ENCODE results near the gene SERPINA4.

The SERPINA4 gene

DNA sequence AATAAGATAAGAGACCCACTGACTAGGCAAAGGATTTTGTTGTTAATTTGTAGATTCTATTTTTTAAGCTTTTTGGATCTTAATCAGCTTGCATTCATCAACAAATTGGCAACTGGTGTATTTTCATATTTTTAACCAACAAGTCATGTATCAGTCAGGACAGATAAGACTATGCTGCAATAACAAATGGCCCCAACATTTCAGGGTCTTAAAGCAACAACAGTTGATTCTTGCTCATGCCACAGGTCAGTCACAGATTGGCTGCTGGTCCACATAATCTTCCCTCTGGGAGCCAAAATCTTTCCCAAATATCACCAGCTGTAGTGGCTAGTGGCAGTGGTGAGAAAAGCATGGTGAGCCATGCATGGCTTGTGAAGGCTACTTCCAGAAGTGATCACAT, 30.1 kb upstream of the SERPINA4 start:
- no peaks in the 10 kb centered on the region for H3K4me1 ChIP-seq (ENCODE audit: control insufficient read depth, insufficient read depth, low read length)
- H3K4me3 ChIP-seq (ENCODE audit: low read length in 2 of 2): no peak overlapping the region
- H3K9ac ChIP-seq (ENCODE audit: low read length in 2 of 2): no peak overlapping the region
- H3K9me3 ChIP-seq (ENCODE audit: control insufficient read depth in 2 of 2, low read length in 2 of 2): peaks cover 6 to 8% of the 10 kb centered on the region in 2 donors
- H3K27me3 ChIP-seq (ENCODE audit: control insufficient read depth in 1 of 2, insufficient read depth in 2 of 2, low read length in 2 of 2): peaks cover 0 to 2% of the 10 kb centered on the region in 2 donors
- H3K36me3 ChIP-seq (ENCODE audit: control insufficient read depth in 2 of 2, insufficient read depth in 2 of 2, low read length in 2 of 2): no peaks in the 10 kb centered on the region
- H3K27ac ChIP-seq (ENCODE audit: low read length): no peak overlapping the region

DNA sequence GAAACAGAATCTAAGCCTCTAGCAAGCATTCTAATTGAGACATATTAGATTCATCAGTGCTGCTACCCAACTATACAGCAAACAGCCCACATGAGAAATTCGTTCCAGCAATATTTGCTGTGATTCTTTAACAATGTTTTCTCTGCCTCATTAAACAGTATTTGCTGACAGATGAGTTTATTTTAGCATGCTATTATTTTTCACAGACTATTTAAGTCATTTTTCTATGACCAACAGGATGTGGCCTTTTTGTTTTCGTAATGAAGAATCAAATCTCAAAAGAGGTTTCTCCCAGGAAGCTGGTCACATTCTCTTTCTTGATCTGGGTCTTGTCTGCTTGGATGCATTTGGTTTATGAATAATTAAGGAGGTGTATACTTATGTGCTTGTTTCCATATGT, 28.8 kb upstream of the SERPINA4 start:
- no peak overlapping the region for H3K27ac ChIP-seq (ENCODE audit: low read length)
- H3K4me3 ChIP-seq (ENCODE audit: low read length in 2 of 2): no peak overlapping the region
- peaks cover 3 to 11% of the 10 kb centered on the region in 2 donors for H3K9me3 ChIP-seq (ENCODE audit: control insufficient read depth in 2 of 2, low read length in 2 of 2)
- no peaks in the 10 kb centered on the region for H3K36me3 ChIP-seq (ENCODE audit: control insufficient read depth in 2 of 2, insufficient read depth in 2 of 2, low read length in 2 of 2)
- no peaks in the 10 kb centered on the region for H3K4me1 ChIP-seq (ENCODE audit: control insufficient read depth, insufficient read depth, low read length)
- H3K9ac ChIP-seq (ENCODE audit: low read length in 2 of 2): no peak overlapping the region
- H3K27me3 ChIP-seq (ENCODE audit: control insufficient read depth in 1 of 2, insufficient read depth in 2 of 2, low read length in 2 of 2): peaks cover 0 to 5% of the 10 kb centered on the region in 2 donors

DNA sequence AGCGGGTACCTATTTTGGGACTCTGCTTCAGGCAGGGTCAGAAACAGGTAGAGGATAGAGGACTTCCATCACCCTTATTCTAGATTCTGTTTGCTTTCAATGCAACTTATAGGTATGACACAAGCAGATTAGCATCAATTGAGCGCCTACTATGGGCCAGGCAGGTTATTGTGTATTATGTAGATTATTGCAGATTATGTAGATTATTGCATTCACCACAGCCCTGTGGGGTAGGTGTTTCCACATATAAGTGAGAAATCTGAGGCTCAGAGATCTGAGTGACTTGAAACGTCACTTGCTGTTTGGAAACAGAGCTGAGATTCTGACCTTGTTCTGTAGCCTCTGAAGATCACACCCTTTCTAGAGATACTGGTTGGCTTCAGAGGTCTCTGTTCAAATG, 25.7 kb upstream of the SERPINA4 start:
- Histone ChIP-seq H3K9ac (ENCODE audit: low read length in 2 of 2) (no peak overlapping the region), H3K9me3 (ENCODE audit: control insufficient read depth in 2 of 2, low read length in 2 of 2) (peaks cover 3 to 9% of the 10 kb centered on the region in 2 donors), H3K27me3 (ENCODE audit: control insufficient read depth in 1 of 2, insufficient read depth in 2 of 2, low read length in 2 of 2) (peaks cover 0 to 10% of the 10 kb centered on the region in 2 donors), H3K4me3 (ENCODE audit: low read length in 2 of 2) (no peak overlapping the region), H3K36me3 (ENCODE audit: control insufficient read depth in 2 of 2, insufficient read depth in 2 of 2, low read length in 2 of 2) (no peaks in the 10 kb centered on the region), H3K27ac (ENCODE audit: low read length) (no peak overlapping the region), H3K4me1 (ENCODE audit: control insufficient read depth, insufficient read depth, low read length) (no peaks in the 10 kb centered on the region)

DNA sequence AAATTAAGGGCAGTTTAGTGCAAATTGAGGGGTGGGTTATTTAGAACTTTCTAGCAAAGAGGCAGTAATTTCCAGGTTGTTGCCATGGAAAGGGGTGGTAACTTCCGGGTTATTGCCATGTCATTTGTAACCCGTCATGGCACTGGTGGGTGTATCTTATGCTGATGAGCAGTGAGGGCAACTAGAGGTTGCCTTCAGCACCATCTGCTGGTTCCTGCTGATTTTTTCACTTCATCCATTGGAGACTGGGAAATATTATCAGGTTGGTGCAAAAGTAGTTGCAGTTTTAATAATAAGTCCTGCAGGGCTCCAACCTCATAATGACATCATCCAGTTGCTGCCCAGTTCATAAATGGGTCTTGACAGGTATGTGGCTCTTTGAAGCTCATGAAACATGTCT, 24.4 kb upstream of the SERPINA4 start:
- Histone ChIP-seq H3K9me3 (ENCODE audit: control insufficient read depth in 2 of 2, low read length in 2 of 2) (peaks cover 3 to 6% of the 10 kb centered on the region in 2 donors), H3K36me3 (ENCODE audit: control insufficient read depth in 2 of 2, insufficient read depth in 2 of 2, low read length in 2 of 2) (no peaks in the 10 kb centered on the region), H3K4me1 (ENCODE audit: control insufficient read depth, insufficient read depth, low read length) (no peaks in the 10 kb centered on the region), H3K27ac (ENCODE audit: low read length) (no peak overlapping the region), H3K27me3 (ENCODE audit: control insufficient read depth in 1 of 2, insufficient read depth in 2 of 2, low read length in 2 of 2) (peaks cover 0 to 10% of the 10 kb centered on the region in 2 donors), H3K4me3 (ENCODE audit: low read length in 2 of 2) (no peak overlapping the region), H3K9ac (ENCODE audit: low read length in 2 of 2) (no peak overlapping the region)

DNA sequence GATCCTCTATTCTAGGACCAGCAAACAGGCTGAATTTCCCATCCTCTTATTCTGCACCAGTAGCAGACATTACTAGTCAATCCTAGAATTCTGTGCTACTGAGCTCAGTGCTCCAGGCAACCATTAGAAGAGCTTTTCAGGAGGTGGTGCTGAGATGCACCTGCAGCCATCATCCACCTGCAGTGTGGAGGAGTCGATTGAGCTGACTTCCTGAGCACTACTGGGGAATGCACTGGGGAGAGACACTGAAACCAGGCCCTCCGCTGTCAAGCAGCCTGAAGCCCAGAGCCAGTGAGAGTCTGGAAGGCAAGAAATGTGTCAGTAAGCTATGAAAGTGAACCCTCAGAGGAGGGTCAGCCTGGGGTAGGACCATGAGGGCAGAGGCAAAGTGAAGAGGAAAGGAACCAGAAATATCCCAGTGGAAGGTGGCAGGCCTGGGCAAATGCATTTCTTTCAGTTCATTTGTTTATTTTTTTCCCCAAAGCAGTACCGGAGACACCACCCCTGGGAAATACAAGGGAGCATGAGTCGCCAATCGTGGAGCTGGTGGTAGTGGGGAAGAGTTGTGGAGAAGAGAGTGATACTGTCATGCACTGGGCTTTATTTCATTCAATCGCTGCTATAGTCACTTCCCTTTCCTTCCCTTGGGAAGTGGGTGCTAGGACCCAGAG, 23.0 kb upstream of the SERPINA4 start:
- Histone ChIP-seq H3K27ac (ENCODE audit: low read length) (no peak overlapping the region), H3K36me3 (ENCODE audit: control insufficient read depth in 2 of 2, insufficient read depth in 2 of 2, low read length in 2 of 2) (no peaks in the 10 kb centered on the region), H3K4me3 (ENCODE audit: low read length in 2 of 2) (no peak overlapping the region), H3K4me1 (ENCODE audit: control insufficient read depth, insufficient read depth, low read length) (no peaks in the 10 kb centered on the region), H3K27me3 (ENCODE audit: control insufficient read depth in 1 of 2, insufficient read depth in 2 of 2, low read length in 2 of 2) (peaks cover 0 to 12% of the 10 kb centered on the region in 2 donors), H3K9ac (ENCODE audit: low read length in 2 of 2) (no peak overlapping the region), H3K9me3 (ENCODE audit: control insufficient read depth in 2 of 2, low read length in 2 of 2) (peaks cover 2 to 6% of the 10 kb centered on the region in 2 donors)

DNA sequence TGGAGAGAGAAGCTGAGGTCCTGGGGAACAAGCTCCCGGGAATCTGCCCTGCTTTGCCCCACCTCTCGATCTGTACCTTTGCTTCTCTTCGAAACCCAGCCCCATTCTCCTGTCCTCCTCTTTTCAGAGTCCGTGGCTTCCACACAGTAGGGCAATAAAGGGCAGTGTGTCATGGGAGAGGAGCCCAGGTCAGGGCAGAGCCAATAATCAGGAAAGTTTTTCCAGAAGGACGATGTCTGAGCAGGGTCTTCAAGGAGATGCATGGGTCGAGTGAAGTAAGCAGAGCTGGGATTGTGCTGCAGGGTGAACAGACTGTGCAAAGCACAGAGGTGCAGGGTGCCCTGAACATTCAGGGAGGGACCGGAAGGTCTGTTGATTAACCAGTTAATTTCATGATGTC, 22.1 kb upstream of the SERPINA4 start:
- Histone ChIP-seq H3K4me1 (ENCODE audit: control insufficient read depth, insufficient read depth, low read length) (no peaks in the 10 kb centered on the region), H3K4me3 (ENCODE audit: low read length in 2 of 2) (no peak overlapping the region), H3K9me3 (ENCODE audit: control insufficient read depth in 2 of 2, low read length in 2 of 2) (peaks cover 0 to 6% of the 10 kb centered on the region in 2 donors), H3K9ac (ENCODE audit: low read length in 2 of 2) (no peak overlapping the region), H3K27me3 (ENCODE audit: control insufficient read depth in 1 of 2, insufficient read depth in 2 of 2, low read length in 2 of 2) (peaks cover 0 to 15% of the 10 kb centered on the region in 2 donors), H3K36me3 (ENCODE audit: control insufficient read depth in 2 of 2, insufficient read depth in 2 of 2, low read length in 2 of 2) (no peaks in the 10 kb centered on the region), H3K27ac (ENCODE audit: low read length) (no peak overlapping the region)

DNA sequence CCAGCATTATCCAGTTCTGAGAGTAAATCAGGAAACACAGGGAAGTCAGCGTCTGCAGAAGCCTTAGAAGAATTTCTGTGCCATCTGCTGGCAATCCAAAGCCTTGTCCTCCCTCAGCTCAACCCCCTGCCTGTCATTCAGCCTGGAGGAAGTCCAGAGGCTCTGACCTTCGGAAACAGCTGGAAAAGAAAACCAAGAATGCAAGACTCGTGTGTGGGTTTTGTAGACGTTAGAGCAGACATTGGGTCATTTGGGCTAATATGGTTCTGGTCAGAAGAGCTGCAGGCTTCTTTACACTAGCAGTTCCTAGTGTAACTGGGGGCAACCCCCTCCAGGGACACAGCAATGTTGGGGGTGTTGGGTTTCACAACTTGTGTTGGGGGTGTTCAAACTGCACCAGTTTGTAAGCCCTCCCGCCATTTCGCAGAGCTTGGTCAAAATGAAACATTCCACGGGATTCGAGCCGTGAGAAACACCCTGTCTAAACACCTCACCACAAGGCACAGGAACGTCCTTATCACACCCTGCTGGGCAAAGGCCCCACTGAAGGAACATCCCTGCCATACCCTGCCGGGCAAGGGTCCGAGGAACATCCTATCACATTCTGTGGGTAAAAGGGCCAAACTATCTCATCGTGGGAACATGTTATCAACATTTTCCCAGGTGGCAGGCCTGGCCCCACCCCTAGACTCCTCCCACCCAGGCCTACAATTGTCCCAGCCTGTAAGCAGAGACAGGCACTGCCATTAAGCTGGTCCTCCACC, 21.0 kb upstream of the SERPINA4 start:
- peaks cover 0 to 14% of the 10 kb centered on the region in 2 donors for H3K27me3 ChIP-seq (ENCODE audit: control insufficient read depth in 1 of 2, insufficient read depth in 2 of 2, low read length in 2 of 2)
- no peak overlapping the region for H3K9ac ChIP-seq (ENCODE audit: low read length in 2 of 2)
- no peak overlapping the region for H3K4me3 ChIP-seq (ENCODE audit: low read length in 2 of 2)
- H3K9me3 ChIP-seq (ENCODE audit: control insufficient read depth in 2 of 2, low read length in 2 of 2): peaks cover 0 to 3% of the 10 kb centered on the region in 2 donors
- H3K36me3 ChIP-seq (ENCODE audit: control insufficient read depth in 2 of 2, insufficient read depth in 2 of 2, low read length in 2 of 2): no peaks in the 10 kb centered on the region
- H3K4me1 ChIP-seq (ENCODE audit: control insufficient read depth, insufficient read depth, low read length): no peaks in the 10 kb centered on the region
- no peak overlapping the region for H3K27ac ChIP-seq (ENCODE audit: low read length)

DNA sequence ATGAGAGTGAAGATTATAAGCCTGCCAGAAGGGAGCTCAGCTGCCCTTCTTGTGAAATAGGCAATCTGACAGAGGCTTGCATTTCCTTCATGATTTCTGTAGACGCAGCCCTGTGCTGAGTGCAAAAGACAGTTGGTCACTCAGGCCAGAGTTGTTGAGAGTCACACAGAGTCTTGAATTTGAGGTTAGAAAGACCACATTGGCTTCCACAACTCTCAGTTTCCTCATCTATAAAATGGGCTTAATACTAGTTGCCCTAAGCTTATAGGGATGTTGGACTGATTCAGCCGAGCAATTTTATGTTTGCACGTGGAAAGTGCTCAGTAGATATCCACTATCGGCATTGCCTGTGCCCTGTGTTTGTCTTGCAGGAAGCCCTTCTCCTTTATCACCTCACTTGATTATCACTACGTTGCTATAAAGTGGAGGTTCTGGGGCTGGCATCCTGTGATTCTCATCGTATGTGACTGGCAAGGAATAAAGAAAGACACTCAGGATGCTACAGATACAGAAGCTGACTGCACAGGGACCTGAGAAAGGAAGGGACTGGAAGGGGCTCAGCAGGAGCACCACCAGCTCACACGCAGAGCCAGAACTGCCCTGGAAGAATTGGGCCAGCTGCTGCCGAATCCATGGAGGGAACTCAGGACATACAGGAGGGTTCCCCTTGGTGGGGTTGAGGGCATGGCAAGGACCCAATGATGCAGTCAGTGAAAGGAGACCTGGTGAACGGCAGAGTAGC, 19.8 kb upstream of the SERPINA4 start:
- H3K9ac ChIP-seq (ENCODE audit: low read length in 2 of 2): no peak overlapping the region
- H3K9me3 ChIP-seq (ENCODE audit: control insufficient read depth in 2 of 2, low read length in 2 of 2): peaks cover 1 to 6% of the 10 kb centered on the region in 2 donors
- peaks cover 0 to 12% of the 10 kb centered on the region in 2 donors for H3K27me3 ChIP-seq (ENCODE audit: control insufficient read depth in 1 of 2, insufficient read depth in 2 of 2, low read length in 2 of 2)
- no peak overlapping the region for H3K4me3 ChIP-seq (ENCODE audit: low read length in 2 of 2)
- H3K36me3 ChIP-seq (ENCODE audit: control insufficient read depth in 2 of 2, insufficient read depth in 2 of 2, low read length in 2 of 2): no peaks in the 10 kb centered on the region
- no peaks in the 10 kb centered on the region for H3K4me1 ChIP-seq (ENCODE audit: control insufficient read depth, insufficient read depth, low read length)
- H3K27ac ChIP-seq (ENCODE audit: low read length): no peak overlapping the region

DNA sequence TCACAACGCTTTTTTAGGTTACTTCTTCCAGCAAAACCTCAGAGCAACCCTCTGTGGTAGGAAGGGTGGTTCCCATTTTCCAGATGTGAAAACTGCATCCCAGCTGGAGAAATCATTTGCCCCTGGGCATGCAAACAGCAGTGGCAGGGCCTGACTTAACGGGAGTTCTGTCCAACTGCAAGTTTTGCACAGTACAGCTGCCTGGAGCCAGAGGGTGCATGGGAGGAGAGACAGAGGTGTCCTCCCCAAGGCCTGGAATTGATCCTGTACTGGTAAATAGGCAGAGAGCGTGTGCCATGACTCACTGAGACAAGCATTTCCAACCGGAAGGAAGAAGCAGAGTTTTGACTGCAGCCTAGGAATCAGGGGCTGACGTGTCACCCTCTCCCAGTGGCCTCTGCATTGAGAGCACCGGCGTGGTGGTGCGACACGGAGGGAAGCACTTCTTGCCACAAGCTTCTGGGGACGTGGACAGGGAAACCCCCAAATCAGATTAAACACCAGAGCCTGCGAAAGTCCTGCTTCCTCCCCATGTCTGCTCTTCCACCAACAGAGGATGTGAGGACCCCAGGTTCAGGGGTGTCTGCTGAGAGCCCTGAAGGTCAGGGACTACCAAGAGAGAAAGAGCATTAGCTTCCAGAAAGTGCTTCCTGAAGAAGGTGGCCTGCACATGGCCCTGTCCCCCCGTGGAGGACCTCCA, 19.0 kb upstream of the SERPINA4 start:
- no peak overlapping the region for H3K4me3 ChIP-seq (ENCODE audit: low read length in 2 of 2)
- no peak overlapping the region for H3K27ac ChIP-seq (ENCODE audit: low read length)
- no peak overlapping the region for H3K9ac ChIP-seq (ENCODE audit: low read length in 2 of 2)
- H3K27me3 ChIP-seq (ENCODE audit: control insufficient read depth in 1 of 2, insufficient read depth in 2 of 2, low read length in 2 of 2): peaks cover 0 to 10% of the 10 kb centered on the region in 2 donors
- H3K4me1 ChIP-seq (ENCODE audit: control insufficient read depth, insufficient read depth, low read length): no peaks in the 10 kb centered on the region
- peaks cover 3 to 5% of the 10 kb centered on the region in 2 donors for H3K9me3 ChIP-seq (ENCODE audit: control insufficient read depth in 2 of 2, low read length in 2 of 2)
- H3K36me3 ChIP-seq (ENCODE audit: control insufficient read depth in 2 of 2, insufficient read depth in 2 of 2, low read length in 2 of 2): no peaks in the 10 kb centered on the region

DNA sequence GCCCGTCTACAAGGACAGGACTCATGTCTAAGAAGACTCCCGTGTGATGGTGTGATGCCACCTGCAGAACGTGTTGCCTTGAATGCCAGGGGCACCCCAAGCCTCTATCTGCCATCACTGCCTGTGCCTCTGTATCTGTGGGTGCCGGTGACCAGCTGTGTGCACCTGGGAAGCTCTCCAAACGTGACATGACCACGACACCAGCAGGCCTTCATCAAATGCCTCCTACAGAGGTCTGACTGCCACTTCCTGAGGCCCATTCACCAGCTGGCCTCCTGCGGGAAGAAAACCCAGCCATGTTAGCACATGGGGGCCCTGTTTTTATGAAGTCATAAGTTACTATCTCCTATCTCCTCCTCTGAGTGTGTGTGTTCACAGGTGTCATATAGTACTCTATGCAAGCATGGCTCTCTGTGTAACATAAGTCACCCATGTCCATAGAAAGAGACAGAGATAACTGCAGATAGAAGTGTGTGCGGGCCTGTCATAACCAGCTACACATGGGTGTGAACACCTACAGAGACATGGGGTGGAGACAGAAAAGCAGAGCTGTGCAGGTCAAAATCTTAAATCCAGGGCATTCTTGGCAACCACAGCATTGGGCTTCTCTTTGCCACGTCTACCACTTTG, 18.3 kb upstream of the SERPINA4 start:
- H3K4me1 ChIP-seq (ENCODE audit: control insufficient read depth, insufficient read depth, low read length): no peaks in the 10 kb centered on the region
- peaks cover 3 to 6% of the 10 kb centered on the region in 2 donors for H3K9me3 ChIP-seq (ENCODE audit: control insufficient read depth in 2 of 2, low read length in 2 of 2)
- H3K27me3 ChIP-seq (ENCODE audit: control insufficient read depth in 1 of 2, insufficient read depth in 2 of 2, low read length in 2 of 2): peaks cover 0 to 10% of the 10 kb centered on the region in 2 donors
- no peak overlapping the region for H3K27ac ChIP-seq (ENCODE audit: low read length)
- no peaks in the 10 kb centered on the region for H3K36me3 ChIP-seq (ENCODE audit: control insufficient read depth in 2 of 2, insufficient read depth in 2 of 2, low read length in 2 of 2)
- H3K9ac ChIP-seq (ENCODE audit: low read length in 2 of 2): no peak overlapping the region
- no peak overlapping the region for H3K4me3 ChIP-seq (ENCODE audit: low read length in 2 of 2)

All from stomach smooth muscle (tissue), 2 donors.